Measurements from ENCODE around the gene MYH9. TPM values are rescaled to one million over a fixed set of nuclear protein-coding genes. Genes with fewer than 3 reads are reported as not detected.
"Not testable (repeated sequence)": the region's sequence is repeated elsewhere in the genome, so short reads cannot be mapped to it uniquely, and the experiment has no call there.

MYH9 gene
- total RNA-seq, 1 experiment from 2014 or later, result 788 TPM

- Histone ChIP-seq H3K27ac (ENCODE audit: low read length) (peak overlapping the region; percentile 24), H3K27me3 (ENCODE audit: control insufficient read depth, insufficient read depth, low read length) (no peaks in the 10 kb centered on the region), H3K4me3 (ENCODE audit: low read depth in 2 of 2, low read length in 2 of 2) (peak overlapping the region; percentile 12 to 43), H3K9me3 (ENCODE audit: control insufficient read depth, insufficient read depth, low read depth, low read length) (no peaks in the 10 kb centered on the region), H3K4me1 (ENCODE audit: control insufficient read depth, insufficient read depth, low read length) (peaks cover 9% of the 10 kb centered on the region; the same call in 1 of the 2 replicates), H3K36me3 (ENCODE audit: control insufficient read depth, insufficient read depth, low read length) (no peaks in the 10 kb centered on the region)
- in situ Hi-C loops (cut with HindIII; ENCODE audit: low pct_unique_long_range_greater_than_20kb, low sequenced_read_pairs) (no loop called here), intact Hi-C loops (cut with micrococcal nuclease; ENCODE audit: unreplicated experiment) (no loop called here)
- ChIA-PET CTCF (no interaction called here), POLR2A (no interaction called here)
- no peak for TF ChIP-seq REST (IDR thresholded peaks at IDR 0.05; ENCODE audit: insufficient read depth in 1 of 2, low read depth in 2 of 2, low read length in 1 of 2)
- no peak for TF ChIP-seq TCF7L2 (IDR thresholded peaks at IDR 0.05; ENCODE audit: low read depth, low read length)
- no peak for TF ChIP-seq CTCF (IDR thresholded peaks at IDR 0.05)
- no peak for TF ChIP-seq POLR2AphosphoS5 (IDR thresholded peaks at IDR 0.05; ENCODE audit: low read depth, low read length)
- TF ChIP-seq SIN3A (IDR thresholded peaks at IDR 0.05; ENCODE audit: borderline replicate concordance, insufficient read depth, low read depth, low read length), result no peak
- no peak for DNase-seq (ENCODE audit: low read depth, low spot score)
- peak; percentile 85 for ATAC-seq
- no TSS peak for BruUV-seq (replicated peaks)
These were observed 22.4 kb upstream of the MYH9 start for GRCh38 chr22:36409911-36410756.

GRCh38 chr22:36409554-36409910, 21.8 kb upstream of the MYH9 start:
- POLR2A ChIA-PET; BruUV-seq (replicated peaks); intact Hi-C loops (cut with micrococcal nuclease; ENCODE audit: unreplicated experiment); in situ Hi-C loops (cut with HindIII; ENCODE audit: low pct_unique_long_range_greater_than_20kb, low sequenced_read_pairs); ATAC-seq; H3K9me3 ChIP-seq (ENCODE audit: control insufficient read depth, insufficient read depth, low read depth, low read length); CTCF ChIA-PET; DNase-seq (ENCODE audit: low read depth, low spot score); H3K27me3 ChIP-seq (ENCODE audit: control insufficient read depth, insufficient read depth, low read length); H3K36me3 ChIP-seq (ENCODE audit: control insufficient read depth, insufficient read depth, low read length); H3K4me1 ChIP-seq (ENCODE audit: control insufficient read depth, insufficient read depth, low read length): not testable (repeated sequence)
- Histone ChIP-seq H3K27ac (ENCODE audit: low read length) (peak overlapping the region; percentile 24; the same call in 1 of the 2 replicates), H3K4me3 (ENCODE audit: low read depth in 2 of 2, low read length in 2 of 2) (peak overlapping the region; percentile 12 to 43)

- no TSS peak for BruUV-seq (replicated peaks)
- Histone ChIP-seq H3K27ac (ENCODE audit: low read length) (peak overlapping the region; percentile 21; the same call in 1 of the 2 replicates), H3K27me3 (ENCODE audit: control insufficient read depth, insufficient read depth, low read length) (no peaks in the 10 kb centered on the region), H3K9me3 (ENCODE audit: control insufficient read depth, insufficient read depth, low read depth, low read length) (no peaks in the 10 kb centered on the region), H3K36me3 (ENCODE audit: control insufficient read depth, insufficient read depth, low read length) (no peaks in the 10 kb centered on the region), H3K4me3 (ENCODE audit: low read depth in 2 of 2, low read length in 2 of 2) (no peak overlapping the region), H3K4me1 (ENCODE audit: control insufficient read depth, insufficient read depth, low read length) (peaks cover 9% of the 10 kb centered on the region; the same call in 1 of the 2 replicates)
- POLR2A ChIA-PET, result no interaction called here
- intact Hi-C loops (cut with micrococcal nuclease; ENCODE audit: unreplicated experiment), result no loop called here
- CTCF ChIA-PET, result no interaction called here
- DNase-seq (ENCODE audit: low read depth, low spot score) (no peak), ATAC-seq (no peak)
- TF ChIP-seq REST (IDR thresholded peaks at IDR 0.05; ENCODE audit: insufficient read depth in 1 of 2, low read depth in 2 of 2, low read length in 1 of 2) (no peak), POLR2AphosphoS5 (IDR thresholded peaks at IDR 0.05; ENCODE audit: low read depth, low read length) (no peak), SIN3A (IDR thresholded peaks at IDR 0.05; ENCODE audit: borderline replicate concordance, insufficient read depth, low read depth, low read length) (no peak), CTCF (IDR thresholded peaks at IDR 0.05) (no peak), TCF7L2 (IDR thresholded peaks at IDR 0.05; ENCODE audit: low read depth, low read length) (no peak)
- in situ Hi-C loops (cut with HindIII; ENCODE audit: low pct_unique_long_range_greater_than_20kb, low sequenced_read_pairs), result no loop called here
These were observed 21.3 kb upstream of the MYH9 start for GRCh38 chr22:36409056-36409455.

Measured in Panc1 (cell line).